Body of pancreas (tissue), 4 donors: Measurements from ENCODE around the gene SPACA6. TPM values are rescaled to one million over a fixed set of nuclear protein-coding genes. Genes with fewer than 3 reads are reported as not detected.

Source experiments
- ATAC-seq: fragments of 150-250 bp; one replicate; pipeline ENCODE4 v1.9.1; 2016
- DNase-seq, 4 donors: peaks; one replicate each; pipeline ENCODE4 v3.0.0-alpha.2; 2019
- H3K27ac ChIP-seq, 4 donors: fragments of 200-600 bp; sonication (generic); 1 replicate in 3 of 4; 2 replicates in 1 of 4; pipeline versions ENCODE4 v1.5.1 to v1.6.1; 2016 to 2019; ENCODE audit warnings: mild to moderate bottlenecking in 1 of 4, mixed read lengths in 1 of 4, moderate library complexity in 1 of 4
- H3K27me3 ChIP-seq, 2 donors: fragments of 200-600 bp; sonication (generic); one replicate each; pipeline ENCODE4 v1.6.0; 2016; ENCODE audit warnings: mild to moderate bottlenecking in 1 of 2
- H3K36me3 ChIP-seq, 2 donors: fragments of 200-600 bp; sonication (generic); replicated peaks in 1 of 2; 2 replicates each; pipeline ENCODE4 v1.5.1; 2016; ENCODE audit warnings: low read depth in 2 of 2; ENCODE audit not compliant: insufficient read depth in 1 of 2
- H3K4me1 ChIP-seq: fragments of 200-600 bp; sonication (generic); one replicate; pipeline ENCODE4 v1.6.0; 2016
- H3K4me3 ChIP-seq, 2 donors: fragments of 200-600 bp; sonication (generic); 1 replicate in 1 of 2; 2 replicates in 1 of 2; pipeline ENCODE4 v1.5.1; 2016 to 2019
- H3K9me3 ChIP-seq, 3 donors: fragments of 200-600 bp; sonication (generic); 1 replicate in 2 of 3; 2 replicates in 1 of 3; pipeline ENCODE4 v1.5.1; 2016
- CTCF ChIP-seq, 7 experiments: fragments of 450-650 bp in 4 of 7; fragments of 200-600 bp in 3 of 7; sonication (generic) in 3 of 7; IDR thresholded peaks; one replicate each; pipeline ENCODE4 v1.5.1; 2016 to 2019; ENCODE audit warnings: antibody characterized with exemption in 7 of 7
- POLR2A ChIP-seq, 3 donors: fragments of 450-650 bp; IDR thresholded peaks; one replicate each; pipeline ENCODE4 v1.6.1; 2016; ENCODE audit warnings: antibody characterized with exemption in 3 of 3, mild to moderate bottlenecking in 2 of 3
- WGBS, 2 donors: methylation state at CpG; one replicate each; pipeline ENCODE4 v1.1.5; 2017; 5-methylcytosine and 5-hydroxymethylcytosine counted together
- intact Hi-C: fragments of 100-400 bp; cut with DNase I; formaldehyde crosslinking; loops from one replicate; pipeline ENCODE4 v1.15.1; 2023
- total RNA-seq, 2 donors: library from RNA; depleted of rRNA; stranded (reverse); fragments of >200 nt; gene quantifications; one replicate each; pipeline ENCODE4 v1.1.0, GENCODE V29; 2016

The SPACA6 gene
- total RNA-seq, 2 donors from 2014 or later = 7.9 to 16.3 TPM

GRCh38 chr19:51727349-51727880 is 34.3 kb downstream of the SPACA6 start:
- Histone ChIP-seq H3K27ac (no peak overlapping the region), H3K4me1 (no peaks in the 10 kb centered on the region), H3K27me3 (peaks cover 0 to 3% of the 10 kb centered on the region in 2 donors), H3K4me3 (no peak overlapping the region), H3K9me3 (no peaks in the 10 kb centered on the region), H3K36me3 (no peaks in the 10 kb centered on the region)
- WGBS, 2 donors = 51 to 62% methylated on average over 7 of the region's 7 CpGs
- DNase-seq (no peak), ATAC-seq (no peak)
- intact Hi-C loops = no loop called here
- no peak for TF ChIP-seq POLR2A (IDR thresholded peaks at IDR 0.05)
- TF ChIP-seq CTCF (IDR thresholded peaks at IDR 0.05) = no peak

GRCh38 chr19:51729781-51730180 is 36.7 kb downstream of the SPACA6 start:
- ATAC-seq = no peak
- no peaks in the 10 kb centered on the region for H3K4me1 ChIP-seq
- H3K27me3 ChIP-seq = peaks cover 0 to 3% of the 10 kb centered on the region in 2 donors
- no peak overlapping the region for H3K27ac ChIP-seq
- 61 to 71% methylated on average over 2 of the region's 2 CpGs for WGBS, 2 donors
- intact Hi-C loops = no loop called here
- no peak for TF ChIP-seq POLR2A (IDR thresholded peaks at IDR 0.05)
- no peak for TF ChIP-seq CTCF (IDR thresholded peaks at IDR 0.05)
- no peaks in the 10 kb centered on the region for H3K9me3 ChIP-seq
- H3K4me3 ChIP-seq = no peak overlapping the region
- H3K36me3 ChIP-seq = no peaks in the 10 kb centered on the region
- no peak for DNase-seq

DNA sequence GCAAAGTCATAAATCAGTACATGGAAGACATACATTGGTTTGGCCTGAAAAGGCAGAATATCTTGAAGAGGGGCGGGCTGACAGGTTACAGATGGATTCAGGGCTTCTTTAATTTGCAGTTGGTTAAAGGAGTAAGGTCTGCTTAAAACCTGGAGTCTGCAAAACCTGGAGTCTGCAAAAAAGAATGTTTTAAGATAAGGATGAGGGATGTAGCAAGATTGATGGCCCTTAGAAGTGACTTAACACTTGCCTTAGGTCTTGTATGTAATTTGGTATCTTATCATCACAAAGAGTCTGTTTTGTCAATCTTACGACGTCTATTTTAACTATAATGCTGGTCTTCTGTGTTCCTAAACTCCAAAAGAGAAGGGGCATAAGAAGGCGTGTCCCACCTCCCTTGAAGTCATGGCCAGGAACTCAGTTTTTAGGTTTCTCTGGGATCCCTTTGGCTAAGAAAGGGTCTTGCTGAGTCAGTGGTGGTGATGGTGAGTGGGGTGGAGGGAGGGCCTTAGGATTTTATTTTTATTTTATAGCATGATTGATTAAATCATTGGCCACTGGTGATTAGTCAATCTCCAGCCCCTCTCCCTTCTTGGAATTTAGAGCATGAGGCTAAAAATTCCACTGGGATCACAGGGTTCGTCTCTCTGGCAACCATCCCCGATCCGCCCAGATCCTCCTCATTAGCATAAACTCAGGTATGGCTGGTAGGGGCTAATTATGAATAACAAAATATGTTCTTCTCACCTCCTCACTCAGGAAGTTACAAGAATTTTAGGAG is 40.8 kb downstream of the SPACA6 start:
- DNase-seq (no peak), ATAC-seq (no peak)
- no peak overlapping the region for H3K27ac ChIP-seq
- 39 to 47% methylated on average over 7 of the region's 7 CpGs for WGBS, 2 donors
- intact Hi-C loops = no loop called here
- TF ChIP-seq CTCF (IDR thresholded peaks at IDR 0.05) (no peak), POLR2A (IDR thresholded peaks at IDR 0.05) (no peak)
- H3K4me3 ChIP-seq = no peak overlapping the region
- H3K27me3 ChIP-seq = no peaks in the 10 kb centered on the region
- H3K36me3 ChIP-seq = no peaks in the 10 kb centered on the region
- no peaks in the 10 kb centered on the region for H3K9me3 ChIP-seq
- no peaks in the 10 kb centered on the region for H3K4me1 ChIP-seq

GRCh38 chr19:51735759-51736449 is 42.8 kb downstream of the SPACA6 start:
- intact Hi-C loops = no loop called here

More at GRCh38 chr19:51735759-51736449, 42.8 kb downstream of the SPACA6 start:
- DNase-seq (peak in 3 of 4 donors; percentile 26 to 85 (median 29)), ATAC-seq (peak; percentile 24)
- peak in 1 of 3 donors; percentile 19 for TF ChIP-seq POLR2A (IDR thresholded peaks at IDR 0.05)
- TF ChIP-seq CTCF (IDR thresholded peaks at IDR 0.05) = no peak
- Histone ChIP-seq H3K4me1 (no peaks in the 10 kb centered on the region), H3K9me3 (no peaks in the 10 kb centered on the region), H3K27ac (no peak overlapping the region), H3K4me3 (no peak overlapping the region), H3K36me3 (no peaks in the 10 kb centered on the region), H3K27me3 (no peaks in the 10 kb centered on the region)
- 45 to 73% methylated on average over 6 to 10 of the region's 10 CpGs for WGBS, 2 donors
